Panc1 (cell line): ENCODE measurements around the gene TTR.

Experiments used
- POLR2AphosphoS5 ChIP-seq: IDR thresholded peaks from 2 replicates; pipeline ENCODE4 v1.6.1; 2012; ENCODE audit warnings: mild to moderate bottlenecking, low read depth, low read length, moderate library complexity
- SIN3A ChIP-seq: IDR thresholded peaks from 2 replicates; pipeline ENCODE4 v1.6.1; 2012; ENCODE audit warnings: low read depth, mild to moderate bottlenecking, low read length, moderate library complexity, borderline replicate concordance; ENCODE audit not compliant: insufficient read depth
- TCF7L2 ChIP-seq: IDR thresholded peaks from 2 replicates; pipeline ENCODE4 v1.6.1; 2011; ENCODE audit warnings: mild to moderate bottlenecking, low read depth, low read length, inconsistent platforms
- TF ChIP-seq, protein P1 (sequence below): fragments of 450-650 bp; IDR thresholded peaks from 2 replicates; pipeline ENCODE4 v1.5.1; 2017; ENCODE audit warnings: mild to moderate bottlenecking
- TF ChIP-seq, protein P2 (sequence below), 2 experiments: IDR thresholded peaks; 2 replicates each; pipeline ENCODE4 v1.6.1; 2011 to 2012; ENCODE audit warnings: low read depth in 2 of 2, control low read depth in 1 of 2, low read length in 1 of 2, mild to moderate bottlenecking in 1 of 2, moderate library complexity in 1 of 2; ENCODE audit not compliant: insufficient read depth in 1 of 2

DNA sequence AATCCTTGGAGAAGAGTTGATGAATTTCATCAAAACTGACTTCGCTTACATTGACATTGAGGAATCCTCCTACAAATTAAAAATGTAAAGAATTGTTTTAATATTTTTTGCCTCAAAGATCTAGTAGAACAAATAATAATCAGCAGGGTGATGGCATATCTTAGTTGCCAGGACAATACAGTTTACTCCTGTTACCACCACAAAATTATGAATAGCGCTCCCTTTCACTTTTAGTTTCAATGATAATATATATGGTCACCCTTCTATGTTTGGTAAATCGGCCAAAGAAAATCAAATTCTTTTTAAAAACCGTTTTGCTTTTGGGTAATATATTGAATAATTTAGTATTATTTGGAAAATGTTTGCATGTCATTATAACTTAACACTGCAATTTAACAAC is 53.7 kb downstream of the TTR start:
- TF ChIP-seq, protein P1, sequence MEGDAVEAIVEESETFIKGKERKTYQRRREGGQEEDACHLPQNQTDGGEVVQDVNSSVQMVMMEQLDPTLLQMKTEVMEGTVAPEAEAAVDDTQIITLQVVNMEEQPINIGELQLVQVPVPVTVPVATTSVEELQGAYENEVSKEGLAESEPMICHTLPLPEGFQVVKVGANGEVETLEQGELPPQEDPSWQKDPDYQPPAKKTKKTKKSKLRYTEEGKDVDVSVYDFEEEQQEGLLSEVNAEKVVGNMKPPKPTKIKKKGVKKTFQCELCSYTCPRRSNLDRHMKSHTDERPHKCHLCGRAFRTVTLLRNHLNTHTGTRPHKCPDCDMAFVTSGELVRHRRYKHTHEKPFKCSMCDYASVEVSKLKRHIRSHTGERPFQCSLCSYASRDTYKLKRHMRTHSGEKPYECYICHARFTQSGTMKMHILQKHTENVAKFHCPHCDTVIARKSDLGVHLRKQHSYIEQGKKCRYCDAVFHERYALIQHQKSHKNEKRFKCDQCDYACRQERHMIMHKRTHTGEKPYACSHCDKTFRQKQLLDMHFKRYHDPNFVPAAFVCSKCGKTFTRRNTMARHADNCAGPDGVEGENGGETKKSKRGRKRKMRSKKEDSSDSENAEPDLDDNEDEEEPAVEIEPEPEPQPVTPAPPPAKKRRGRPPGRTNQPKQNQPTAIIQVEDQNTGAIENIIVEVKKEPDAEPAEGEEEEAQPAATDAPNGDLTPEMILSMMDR, result no peak
- no peak for TF ChIP-seq POLR2AphosphoS5
- TF ChIP-seq, protein P2, sequence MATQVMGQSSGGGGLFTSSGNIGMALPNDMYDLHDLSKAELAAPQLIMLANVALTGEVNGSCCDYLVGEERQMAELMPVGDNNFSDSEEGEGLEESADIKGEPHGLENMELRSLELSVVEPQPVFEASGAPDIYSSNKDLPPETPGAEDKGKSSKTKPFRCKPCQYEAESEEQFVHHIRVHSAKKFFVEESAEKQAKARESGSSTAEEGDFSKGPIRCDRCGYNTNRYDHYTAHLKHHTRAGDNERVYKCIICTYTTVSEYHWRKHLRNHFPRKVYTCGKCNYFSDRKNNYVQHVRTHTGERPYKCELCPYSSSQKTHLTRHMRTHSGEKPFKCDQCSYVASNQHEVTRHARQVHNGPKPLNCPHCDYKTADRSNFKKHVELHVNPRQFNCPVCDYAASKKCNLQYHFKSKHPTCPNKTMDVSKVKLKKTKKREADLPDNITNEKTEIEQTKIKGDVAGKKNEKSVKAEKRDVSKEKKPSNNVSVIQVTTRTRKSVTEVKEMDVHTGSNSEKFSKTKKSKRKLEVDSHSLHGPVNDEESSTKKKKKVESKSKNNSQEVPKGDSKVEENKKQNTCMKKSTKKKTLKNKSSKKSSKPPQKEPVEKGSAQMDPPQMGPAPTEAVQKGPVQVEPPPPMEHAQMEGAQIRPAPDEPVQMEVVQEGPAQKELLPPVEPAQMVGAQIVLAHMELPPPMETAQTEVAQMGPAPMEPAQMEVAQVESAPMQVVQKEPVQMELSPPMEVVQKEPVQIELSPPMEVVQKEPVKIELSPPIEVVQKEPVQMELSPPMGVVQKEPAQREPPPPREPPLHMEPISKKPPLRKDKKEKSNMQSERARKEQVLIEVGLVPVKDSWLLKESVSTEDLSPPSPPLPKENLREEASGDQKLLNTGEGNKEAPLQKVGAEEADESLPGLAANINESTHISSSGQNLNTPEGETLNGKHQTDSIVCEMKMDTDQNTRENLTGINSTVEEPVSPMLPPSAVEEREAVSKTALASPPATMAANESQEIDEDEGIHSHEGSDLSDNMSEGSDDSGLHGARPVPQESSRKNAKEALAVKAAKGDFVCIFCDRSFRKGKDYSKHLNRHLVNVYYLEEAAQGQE (IDR thresholded peaks at IDR 0.05; ENCODE audit: insufficient read depth in 1 of 2, low read depth in 2 of 2, low read length in 1 of 2), result no peak
- no peak for TF ChIP-seq TCF7L2
- no peak for TF ChIP-seq SIN3A
